MCF 10A (cell line): ENCODE measurements around the gene XIST. TPM values are rescaled to one million over a fixed set of nuclear protein-coding genes. Genes with fewer than 3 reads are reported as not detected.

ENCODE experiments used
- BruUV-seq: library from RNA; stranded (reverse); fragments of 400-500 nt; replicated peaks from 2 replicates; lab custom pipeline; 2021; lab: Mats Ljungman, UMichigan
- CTCF ChIA-PET: fragments of 300-600 bp; sonication (Branson Sonifier 250); formaldehyde crosslinking; extraction: SDS; loops from one replicate; lab custom pipeline; 2021; ENCODE audit warnings: antibody characterized with exemption, inconsistent platforms; lab: Yijun Ruan, JAX
- POLR2A ChIA-PET: fragments of 300-600, 350-650 bp; sonication (Branson Sonifier 250); formaldehyde crosslinking; extraction: SDS; loops from one replicate; lab custom pipeline; 2020; ENCODE audit warnings: antibody characterized with exemption, inconsistent platforms; lab: Yijun Ruan, JAX
- DNase-seq: peaks from one replicate; pipeline ENCODE4 v3.0.0-alpha.2; 2018; ENCODE audit not compliant: unreplicated experiment
- H3K27ac Mint-ChIP-seq: one replicate; pipeline ENCODE4 v1.8.0; 2022; ENCODE audit warnings: mild to moderate bottlenecking, low read depth, mixed read lengths; ENCODE audit not compliant: unreplicated experiment
- H3K27me3 Mint-ChIP-seq: one replicate; pipeline ENCODE4 v1.8.0; 2022; ENCODE audit warnings: mixed read lengths; ENCODE audit not compliant: insufficient read depth, unreplicated experiment
- H3K36me3 Mint-ChIP-seq: one replicate; pipeline ENCODE4 v1.8.0; 2022; ENCODE audit warnings: mild to moderate bottlenecking, moderate library complexity, mixed read lengths; ENCODE audit not compliant: insufficient read depth, unreplicated experiment
- H3K4me1 Mint-ChIP-seq: one replicate; pipeline ENCODE4 v1.8.0; 2022; ENCODE audit warnings: mixed read lengths; ENCODE audit not compliant: insufficient read depth, unreplicated experiment
- H3K4me3 Mint-ChIP-seq: one replicate; pipeline ENCODE4 v1.8.0; 2022; ENCODE audit warnings: mild to moderate bottlenecking, moderate library complexity, mixed read lengths; ENCODE audit not compliant: unreplicated experiment
- H3K9me3 Mint-ChIP-seq: one replicate; pipeline ENCODE4 v1.8.0; 2022; ENCODE audit warnings: mixed read lengths; ENCODE audit not compliant: unreplicated experiment
- intact Hi-C: fragments of 100-400 bp; cut with micrococcal nuclease; formaldehyde crosslinking; loops from 2 replicates; pipeline ENCODE4 v1.14.1; 2022
- total RNA-seq: library from RNA; stranded (reverse); gene quantifications from 2 replicates; pipeline ENCODE4 v1.2.3, GENCODE V29; 2022
- TF ChIP-seq, protein P1 (sequence below): fragments of 200-600 bp; IDR thresholded peaks from one replicate; pipeline ENCODE4 v1.8.0; 2022; ENCODE audit warnings: antibody characterized with exemption, mild to moderate bottlenecking; ENCODE audit not compliant: unreplicated experiment

Gene XIST
- total RNA-seq, 1 experiment from 2014 or later: 310 TPM

DNA sequence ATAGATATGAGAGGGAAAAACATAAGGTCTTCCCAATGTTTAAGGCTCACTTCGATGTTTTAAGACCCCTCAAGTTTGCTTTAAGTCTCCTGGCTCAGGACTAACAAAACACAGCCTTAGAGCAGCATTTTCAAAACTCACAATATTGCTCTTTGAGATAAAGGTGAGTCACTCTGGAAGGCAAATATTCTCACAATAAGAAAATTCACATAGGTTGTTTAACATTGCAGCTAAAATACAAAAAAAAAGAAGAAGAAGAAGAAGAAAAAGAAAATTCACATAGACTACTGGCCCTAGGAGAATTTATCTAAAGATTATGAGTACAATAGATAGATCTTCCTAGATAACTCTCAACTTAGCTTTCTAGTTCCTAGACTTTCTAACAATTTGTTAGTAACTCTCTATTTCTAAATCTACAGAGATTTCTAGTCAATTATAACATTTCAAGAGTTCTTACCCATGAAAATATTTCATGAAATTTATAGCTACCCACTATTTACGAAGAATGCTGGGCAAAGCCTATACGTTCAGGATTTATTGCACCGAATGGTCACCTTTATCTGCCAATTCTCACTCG lies 22.5 kb downstream of the XIST start:
- POLR2A ChIA-PET: no interaction called here
- no TSS peak for BruUV-seq
- H3K9me3 Mint-ChIP-seq: no peaks in the 10 kb centered on the region
- peaks cover 82% of the 10 kb centered on the region for H3K36me3 Mint-ChIP-seq
- H3K4me1 Mint-ChIP-seq: peaks cover 16% of the 10 kb centered on the region
- CTCF ChIA-PET: interaction anchor here (1.1 kb wide), 3 partner anchors 25 to 96 kb away, joined by 3 to 4 read pairs (median 4); no protein-coding TSS in a partner anchor
- TF ChIP-seq, protein P1, sequence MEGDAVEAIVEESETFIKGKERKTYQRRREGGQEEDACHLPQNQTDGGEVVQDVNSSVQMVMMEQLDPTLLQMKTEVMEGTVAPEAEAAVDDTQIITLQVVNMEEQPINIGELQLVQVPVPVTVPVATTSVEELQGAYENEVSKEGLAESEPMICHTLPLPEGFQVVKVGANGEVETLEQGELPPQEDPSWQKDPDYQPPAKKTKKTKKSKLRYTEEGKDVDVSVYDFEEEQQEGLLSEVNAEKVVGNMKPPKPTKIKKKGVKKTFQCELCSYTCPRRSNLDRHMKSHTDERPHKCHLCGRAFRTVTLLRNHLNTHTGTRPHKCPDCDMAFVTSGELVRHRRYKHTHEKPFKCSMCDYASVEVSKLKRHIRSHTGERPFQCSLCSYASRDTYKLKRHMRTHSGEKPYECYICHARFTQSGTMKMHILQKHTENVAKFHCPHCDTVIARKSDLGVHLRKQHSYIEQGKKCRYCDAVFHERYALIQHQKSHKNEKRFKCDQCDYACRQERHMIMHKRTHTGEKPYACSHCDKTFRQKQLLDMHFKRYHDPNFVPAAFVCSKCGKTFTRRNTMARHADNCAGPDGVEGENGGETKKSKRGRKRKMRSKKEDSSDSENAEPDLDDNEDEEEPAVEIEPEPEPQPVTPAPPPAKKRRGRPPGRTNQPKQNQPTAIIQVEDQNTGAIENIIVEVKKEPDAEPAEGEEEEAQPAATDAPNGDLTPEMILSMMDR: no peak
- no peaks in the 10 kb centered on the region for H3K27me3 Mint-ChIP-seq
- no peak for DNase-seq
- no peak overlapping the region for H3K4me3 Mint-ChIP-seq
- intact Hi-C loops: no loop called here
- no peak overlapping the region for H3K27ac Mint-ChIP-seq

DNA sequence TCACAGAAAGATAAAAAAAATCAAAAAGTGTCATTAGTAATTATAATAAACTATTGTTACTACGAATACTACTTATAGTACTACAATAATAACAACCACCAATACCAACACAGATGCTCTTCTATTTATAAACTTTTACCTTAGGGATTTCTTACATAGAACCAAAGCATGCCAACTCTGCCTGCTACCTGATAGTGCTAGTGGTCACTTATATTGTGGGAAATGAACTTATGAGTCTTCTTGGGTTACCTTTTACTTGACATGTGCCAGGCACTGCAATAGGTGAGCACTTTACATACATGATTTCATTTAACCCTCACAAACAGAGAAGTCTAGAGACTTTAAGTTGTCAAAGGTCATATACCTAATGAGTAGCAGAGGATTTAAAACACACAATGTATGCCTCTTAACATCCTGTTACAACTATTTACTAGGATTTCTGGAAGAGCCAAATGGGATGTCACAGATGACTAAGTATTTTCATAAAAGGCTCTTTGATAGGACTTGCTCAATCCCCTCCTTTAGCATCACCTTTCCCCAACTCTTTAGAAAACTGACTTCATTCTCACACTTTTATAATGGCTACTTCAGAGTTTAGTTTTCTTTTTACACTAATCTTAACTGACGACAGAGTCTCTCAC lies 24.3 kb downstream of the XIST start:
- TF ChIP-seq, protein P1: no peak
- Mint-ChIP-seq H3K36me3 (peaks cover 81% of the 10 kb centered on the region), H3K4me3 (no peak overlapping the region), H3K27ac (no peak overlapping the region), H3K9me3 (no peaks in the 10 kb centered on the region), H3K4me1 (peaks cover 16% of the 10 kb centered on the region), H3K27me3 (no peaks in the 10 kb centered on the region)
- no peak for DNase-seq
- intact Hi-C loops: no loop called here
- no TSS peak for BruUV-seq
- POLR2A ChIA-PET: no interaction called here
- CTCF ChIA-PET: no interaction called here

DNA sequence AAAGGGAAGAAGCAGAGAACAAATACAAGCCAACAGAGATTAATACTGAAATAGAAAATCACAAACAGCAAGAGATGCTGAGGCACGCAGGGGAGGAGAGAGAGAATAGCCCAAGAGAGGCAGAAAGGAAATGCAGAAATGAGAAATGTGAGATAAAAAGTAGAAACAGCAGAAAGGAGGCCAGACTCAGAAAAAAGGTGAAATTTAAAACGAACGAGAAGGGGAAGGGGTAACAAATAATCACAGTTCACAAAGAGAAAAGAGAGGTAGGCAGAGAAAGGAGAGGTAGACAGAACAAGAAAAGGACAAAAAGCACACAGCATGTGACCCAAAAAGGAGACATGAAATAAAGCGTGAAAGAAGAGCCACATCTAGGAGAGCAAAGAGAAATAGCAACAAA lies 25.1 kb downstream of the XIST start:
- H3K4me3 Mint-ChIP-seq: no peak overlapping the region
- no peaks in the 10 kb centered on the region for H3K9me3 Mint-ChIP-seq
- CTCF ChIA-PET: no interaction called here

DNA sequence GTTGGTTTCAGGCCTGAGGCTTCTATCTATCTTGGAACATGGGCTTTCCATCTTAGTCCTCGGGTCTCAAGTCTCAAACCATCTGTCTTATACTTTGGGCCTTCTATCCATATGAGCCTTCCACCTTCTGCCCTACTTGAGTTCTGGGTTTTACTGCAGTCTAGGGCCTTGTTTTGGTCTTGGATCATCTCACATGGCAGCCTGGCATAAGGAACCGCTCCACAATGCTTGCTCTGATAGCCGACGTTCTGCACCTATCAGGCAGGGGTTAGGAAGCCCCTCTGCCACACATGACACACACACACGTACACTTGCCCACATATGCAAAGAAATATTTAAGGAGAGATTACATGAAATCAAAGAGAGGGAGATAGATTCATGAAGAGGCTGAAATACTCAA lies 25.5 kb downstream of the XIST start:
- H3K36me3 Mint-ChIP-seq: peaks cover 81% of the 10 kb centered on the region
- no peak for DNase-seq
- no peaks in the 10 kb centered on the region for H3K27me3 Mint-ChIP-seq
- H3K27ac Mint-ChIP-seq: no peak overlapping the region
- BruUV-seq: no TSS peak
- POLR2A ChIA-PET: no interaction called here
- no peaks in the 10 kb centered on the region for H3K9me3 Mint-ChIP-seq
- TF ChIP-seq, protein P1: no peak
- CTCF ChIA-PET: no interaction called here
- no peak overlapping the region for H3K4me3 Mint-ChIP-seq
- H3K4me1 Mint-ChIP-seq: peaks cover 16% of the 10 kb centered on the region
- intact Hi-C loops: no loop called here

More for the DNA sequence above, 25.1 kb downstream of the XIST start:
- TF ChIP-seq, protein P1: no peak
- no TSS peak for BruUV-seq
- H3K36me3 Mint-ChIP-seq: peaks cover 81% of the 10 kb centered on the region
- POLR2A ChIA-PET: no interaction called here
- peaks cover 16% of the 10 kb centered on the region for H3K4me1 Mint-ChIP-seq
- no peaks in the 10 kb centered on the region for H3K27me3 Mint-ChIP-seq
- intact Hi-C loops: no loop called here
- DNase-seq: no peak
- no peak overlapping the region for H3K27ac Mint-ChIP-seq
